ENCODE measurements around the gene CACNA1F.

CACNA1F gene

GRCh38 chrX:49184294-49185281, 48.6 kb downstream of the CACNA1F start:
- ChIA-PET POLR2A (no interaction called here), CTCF (interaction anchor here (0.9 to 1.5 kb wide), 4 partner anchors 8 to 29 kb away, joined by 3 to 5 read pairs (median 4); no protein-coding TSS in a partner anchor)
- DNase-seq (ENCODE audit: extremely low spot score), result no peak
- TF ChIP-seq CTCF (IDR thresholded peaks at IDR 0.05; ENCODE audit: control extremely low read depth, extremely low read depth, low read depth, missing control alignments), result no peak

GRCh38 chrX:49183701-49184281, 49.3 kb downstream of the CACNA1F start:
- POLR2A ChIA-PET, result no interaction called here
- no peak for DNase-seq (ENCODE audit: extremely low spot score)
- CTCF ChIA-PET, result interaction anchor here (0.9 to 1.5 kb wide), 4 partner anchors 9 to 28 kb away, joined by 3 to 5 read pairs (median 4); no protein-coding TSS in a partner anchor
- TF ChIP-seq CTCF (IDR thresholded peaks at IDR 0.05; ENCODE audit: control extremely low read depth, extremely low read depth, low read depth, missing control alignments), result no peak

- POLR2A ChIA-PET, result no interaction called here
These were observed 53.8 kb downstream of the CACNA1F start for GRCh38 chrX:49179358-49179757.

GRCh38 chrX:49178537-49178936, 54.6 kb downstream of the CACNA1F start:
- POLR2A ChIA-PET, result no interaction called here
- CTCF ChIA-PET, result no interaction called here
- TF ChIP-seq CTCF (IDR thresholded peaks at IDR 0.05; ENCODE audit: control extremely low read depth, extremely low read depth, low read depth, missing control alignments), result no peak
- no peak for DNase-seq (ENCODE audit: extremely low spot score)

More at GRCh38 chrX:49179358-49179757, 53.8 kb downstream of the CACNA1F start:
- CTCF ChIA-PET, result no interaction called here
- TF ChIP-seq CTCF (IDR thresholded peaks at IDR 0.05; ENCODE audit: control extremely low read depth, extremely low read depth, low read depth, missing control alignments), result no peak
- no peak for DNase-seq (ENCODE audit: extremely low spot score)

- ChIA-PET CTCF (interaction anchor here (1.0 to 1.2 kb wide), 2 partner anchors 13 to 14 kb away, joined by 3 to 4 read pairs; no protein-coding TSS in a partner anchor), POLR2A (no interaction called here)
These were observed 55.2 kb downstream of the CACNA1F start for GRCh38 chrX:49177873-49178480.

More at GRCh38 chrX:49177873-49178480, 55.2 kb downstream of the CACNA1F start:
- DNase-seq (ENCODE audit: extremely low spot score), result no peak
- no peak for TF ChIP-seq CTCF (IDR thresholded peaks at IDR 0.05; ENCODE audit: control extremely low read depth, extremely low read depth, low read depth, missing control alignments)
